Stimulated activated CD8-positive, alpha-beta memory T cell treated with anti-CD3 and anti-CD28 coated beads, Interleukin-4, amount 100 ng/mL, for 4 hours (primary cell): ENCODE results near the gene TRMT6.

Source experiments
- DNase-seq, 2 donors: peaks; one replicate each; pipeline ENCODE4 v3.0.0-alpha.2; 2020; ENCODE audit warnings: low read depth in 2 of 2, low spot score in 1 of 2

The TRMT6 gene

DNA sequence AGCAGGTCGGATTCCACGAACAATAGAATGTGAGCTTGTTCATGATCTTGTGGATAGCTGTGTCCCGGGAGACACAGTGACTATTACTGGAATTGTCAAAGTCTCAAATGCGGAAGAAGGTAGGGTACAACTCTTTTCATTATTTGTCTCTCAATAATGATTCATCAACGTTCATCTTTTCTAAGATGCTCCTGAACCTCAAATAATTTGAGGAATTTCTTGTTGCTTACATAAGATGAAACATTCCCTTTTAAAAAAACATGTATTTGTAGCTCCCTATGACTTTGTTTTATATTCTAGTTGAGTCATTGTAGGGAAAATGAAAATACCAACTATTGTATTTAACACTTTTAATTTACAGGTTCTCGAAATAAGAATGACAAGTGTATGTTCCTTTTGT is 17.1 kb upstream of the TRMT6 start:
- no peak for DNase-seq

- DNase-seq: no peak
Observed at GRCh38 chr20:5949943-5950270, 426 bp downstream of the TRMT6 start.

- DNase-seq: no peak
Observed at GRCh38 chr20:5947276-5947675, 3.1 kb downstream of the TRMT6 start.

- no peak for DNase-seq
Observed at GRCh38 chr20:5945963-5946362, 4.4 kb downstream of the TRMT6 start.

DNA sequence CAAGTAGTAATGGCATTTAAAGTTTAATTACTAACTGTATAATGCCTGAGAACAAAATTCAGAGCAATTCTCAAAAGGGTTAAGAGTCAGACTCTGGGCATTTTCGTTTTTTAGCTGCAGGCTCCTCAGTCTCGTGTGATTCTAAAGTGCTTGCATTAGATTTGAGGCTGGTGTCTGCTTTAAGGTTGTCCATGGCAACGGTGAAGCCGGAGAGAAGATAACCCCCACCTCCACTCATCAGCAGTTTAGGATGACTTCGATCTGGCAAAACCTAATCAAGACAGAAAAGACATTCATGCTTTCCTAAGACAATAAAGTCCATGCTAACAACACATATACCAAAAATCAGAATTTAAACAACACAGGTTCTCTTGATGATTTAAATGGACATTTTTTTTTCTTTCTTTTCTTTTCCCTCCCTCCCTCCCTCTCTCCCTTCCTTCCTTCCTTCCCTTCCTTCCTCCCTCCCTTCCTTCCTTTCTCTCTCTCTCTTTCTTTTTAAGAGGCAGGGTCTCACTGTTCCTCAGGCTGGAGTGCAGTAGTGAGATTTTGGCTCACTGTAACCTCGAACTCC is 11.8 kb downstream of the TRMT6 start:
- no peak for DNase-seq

DNA sequence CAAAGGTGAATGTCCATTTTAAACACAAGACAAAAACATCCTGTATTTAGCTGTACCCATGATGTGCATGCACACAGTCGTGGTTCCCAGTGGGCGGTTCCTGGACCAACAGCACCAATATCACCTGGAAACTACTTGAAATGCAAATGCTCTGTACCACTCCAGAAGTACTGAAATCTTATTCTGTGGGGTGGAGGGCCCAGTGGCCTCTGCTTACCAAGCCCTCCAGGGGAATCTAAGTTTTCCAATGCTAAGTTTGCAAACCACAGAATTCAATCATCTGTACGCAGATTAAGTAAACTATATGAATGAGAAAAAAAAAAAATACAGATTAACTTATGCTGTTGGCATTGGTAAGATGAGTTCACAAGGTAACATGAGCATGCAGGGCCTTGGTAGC is 14.1 kb downstream of the TRMT6 start:
- DNase-seq: no peak

GRCh38 chr20:5935384-5935783 is 14.9 kb downstream of the TRMT6 start:
- no peak for DNase-seq

- DNase-seq: no peak
Observed at GRCh38 chr20:5933802-5934436, 16.4 kb downstream of the TRMT6 start.

DNA sequence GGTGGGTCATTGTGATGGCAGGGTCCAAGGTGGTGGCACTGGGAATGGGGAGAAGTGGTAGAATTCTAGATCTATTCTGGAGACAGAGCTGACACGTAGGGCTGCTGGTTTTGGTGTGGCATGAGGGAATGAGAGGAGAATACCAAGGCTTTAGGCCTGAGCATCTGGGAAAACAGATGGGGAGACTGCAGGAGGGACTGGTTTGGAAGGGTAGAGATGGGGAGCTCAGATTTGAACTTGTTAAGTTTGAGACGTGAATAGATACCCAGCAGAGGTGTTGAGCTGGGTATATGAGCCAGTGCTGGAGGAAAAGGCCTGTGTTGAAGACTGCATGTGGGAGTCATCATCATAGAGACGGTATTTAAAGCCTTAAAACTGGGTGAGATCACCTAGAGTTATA is 17.5 kb downstream of the TRMT6 start:
- DNase-seq: no peak

DNA sequence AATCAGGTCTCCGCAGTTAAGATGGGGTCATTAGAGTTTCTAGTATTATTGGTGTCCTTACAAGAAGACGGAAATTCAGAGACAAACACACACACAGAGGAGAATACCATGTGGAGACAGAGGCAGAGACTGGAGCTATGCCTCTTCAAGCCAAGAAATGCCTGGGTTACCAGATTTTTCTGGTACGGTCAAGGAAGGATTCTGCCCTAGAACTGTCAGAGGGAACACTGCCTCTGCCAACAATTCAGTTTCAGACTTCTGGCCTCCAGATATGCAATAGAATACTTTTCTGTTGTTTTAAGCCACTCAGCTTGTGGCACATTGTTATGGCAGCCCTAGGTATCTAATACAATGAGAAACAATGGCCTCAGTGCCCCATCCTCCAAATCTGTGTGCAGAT is 18.9 kb downstream of the TRMT6 start:
- DNase-seq: no peak

DNA sequence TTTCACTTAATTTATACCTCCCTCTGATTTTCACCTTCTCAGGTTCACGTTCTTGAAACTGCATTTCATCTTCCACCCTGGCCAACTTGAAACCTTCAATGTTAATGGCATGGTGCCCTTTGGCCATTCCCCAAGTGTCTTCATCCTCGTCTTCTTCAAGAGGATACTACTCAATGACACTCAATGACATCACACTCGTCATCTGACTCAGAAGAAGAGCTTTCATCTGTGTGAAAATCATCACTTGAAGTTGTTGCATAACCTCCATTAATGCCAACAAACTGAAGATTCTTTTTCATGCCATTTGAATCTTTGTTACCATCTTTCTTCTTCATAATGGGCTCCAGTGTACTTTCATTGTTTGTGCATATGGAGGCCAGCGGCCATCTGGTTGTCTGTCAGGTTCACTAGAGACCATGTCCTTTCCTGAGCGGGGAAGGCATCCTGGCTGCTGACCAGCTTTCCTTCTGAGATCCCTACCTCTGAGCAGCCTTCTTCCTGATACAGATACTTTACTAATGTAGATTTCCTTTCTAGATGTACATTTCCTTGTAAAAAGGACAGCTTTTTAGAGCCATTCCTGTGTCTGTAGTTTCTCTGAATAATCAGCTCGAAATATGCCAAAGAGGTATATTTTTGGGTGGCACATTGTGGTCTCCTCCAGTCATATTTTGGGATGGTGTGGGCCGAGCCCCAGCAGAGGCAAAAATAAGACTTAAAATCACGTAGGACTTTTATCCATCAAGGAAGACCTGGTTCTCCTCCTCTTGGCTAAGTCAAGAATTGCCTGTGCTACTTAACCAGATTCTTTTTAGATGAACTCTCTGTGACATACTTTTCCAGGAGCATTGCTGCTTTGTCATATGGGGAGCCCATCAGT is 21.3 kb downstream of the TRMT6 start:
- DNase-seq: no peak

- no peak for DNase-seq
Observed at GRCh38 chr20:5927749-5928462, 22.4 kb downstream of the TRMT6 start.

DNA sequence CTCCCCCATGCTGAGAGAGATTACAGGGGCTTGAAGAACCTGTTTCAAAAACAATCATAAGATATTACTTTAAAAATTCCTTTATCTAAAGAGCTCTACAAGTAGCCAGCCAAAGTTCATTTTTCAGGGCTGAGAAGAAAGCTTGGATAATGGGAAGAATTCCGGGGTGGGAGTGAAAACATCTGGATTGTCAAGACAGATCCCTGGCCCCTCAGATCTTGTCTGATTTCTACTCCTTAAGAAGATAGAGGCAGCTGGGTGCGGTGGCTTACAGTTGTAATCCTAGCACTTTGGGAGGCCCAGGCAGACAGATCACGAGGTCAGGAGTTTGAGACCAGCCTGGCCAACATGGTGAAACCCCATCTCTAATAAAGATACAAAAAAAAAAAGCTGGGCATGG is 24.8 kb downstream of the TRMT6 start:
- no peak for DNase-seq

- DNase-seq: no peak
Observed at GRCh38 chr20:5923493-5923892, 26.8 kb downstream of the TRMT6 start.

GRCh38 chr20:5920581-5920980 is 29.8 kb downstream of the TRMT6 start:
- no peak for DNase-seq

DNA sequence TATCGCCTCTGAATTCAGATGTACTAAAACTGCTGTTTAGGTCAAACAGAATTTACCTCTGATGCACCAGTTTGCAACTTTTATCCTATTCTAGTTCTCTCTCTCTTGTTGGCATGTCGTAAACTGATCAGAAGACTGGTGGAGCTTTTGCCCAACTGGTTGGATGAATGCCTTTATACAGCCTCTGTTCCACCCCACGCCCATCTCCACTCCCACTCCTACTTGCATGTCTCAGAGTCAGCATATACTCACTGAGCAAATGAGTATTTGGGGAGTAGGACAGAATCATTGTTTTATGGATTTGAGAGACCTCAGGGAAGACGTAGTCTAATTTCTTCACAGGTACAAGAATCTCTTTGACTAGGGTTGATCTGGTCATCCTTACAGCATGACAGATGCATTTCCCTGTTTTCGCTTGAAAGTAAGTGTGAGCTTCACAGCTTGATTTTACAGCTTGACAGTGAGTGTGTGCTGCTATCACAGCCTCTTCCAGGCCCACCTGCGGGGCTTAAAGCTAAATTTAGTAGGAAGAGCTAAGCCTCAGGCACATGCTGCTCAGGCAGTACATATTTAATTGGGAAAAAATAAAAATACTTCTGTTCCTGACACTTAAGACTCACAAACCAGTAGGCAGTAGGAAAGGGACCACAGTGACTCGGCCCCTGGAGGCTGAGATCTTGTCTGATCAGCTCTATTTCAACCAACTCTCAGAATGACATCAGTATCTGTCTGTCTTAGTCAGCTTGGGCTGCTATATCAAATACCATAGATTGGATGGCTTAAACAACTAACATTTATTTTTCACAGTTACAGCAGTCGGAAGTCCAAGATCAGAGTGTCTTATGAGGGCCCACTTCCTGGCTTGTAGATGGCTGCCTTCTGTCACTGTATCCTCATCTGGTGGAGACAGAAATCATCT is 30.4 kb downstream of the TRMT6 start:
- DNase-seq: no peak

DNA sequence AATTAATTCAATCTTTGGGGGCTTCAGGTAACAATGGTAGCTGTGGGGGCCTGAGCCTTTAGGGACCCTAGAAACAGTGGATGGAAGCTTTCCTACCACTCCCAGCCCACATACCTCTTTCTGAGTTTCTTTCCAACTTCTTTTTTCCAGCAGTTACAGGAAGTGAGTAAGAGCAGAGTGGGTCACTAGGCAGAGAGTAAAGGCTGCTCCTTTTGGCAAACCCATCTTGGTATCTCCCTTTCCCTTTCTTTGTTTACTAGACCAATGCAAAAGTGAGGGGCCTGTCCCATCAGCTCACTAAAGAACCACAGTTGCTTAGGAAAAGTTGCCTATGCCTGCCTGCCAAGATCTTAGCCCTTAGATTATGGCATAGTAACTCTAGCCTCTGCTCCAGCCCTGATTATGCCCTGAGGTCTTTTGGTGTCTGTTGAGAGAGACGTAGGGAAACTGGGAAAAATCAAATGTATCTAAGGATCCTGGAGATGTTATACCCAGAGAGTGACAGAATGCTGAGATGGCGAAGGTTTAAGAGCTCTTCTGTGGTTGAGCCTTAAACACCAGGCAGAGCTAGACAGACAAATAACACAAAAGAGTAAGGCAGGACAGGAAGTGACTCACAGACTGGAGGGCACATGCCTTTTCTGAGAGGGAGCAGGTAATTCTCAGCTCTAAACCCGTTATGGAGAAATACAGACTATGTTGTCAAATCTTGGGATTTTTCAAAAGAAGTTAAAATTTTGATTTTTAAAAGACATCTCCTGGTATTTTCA is 31.3 kb downstream of the TRMT6 start:
- no peak for DNase-seq

DNA sequence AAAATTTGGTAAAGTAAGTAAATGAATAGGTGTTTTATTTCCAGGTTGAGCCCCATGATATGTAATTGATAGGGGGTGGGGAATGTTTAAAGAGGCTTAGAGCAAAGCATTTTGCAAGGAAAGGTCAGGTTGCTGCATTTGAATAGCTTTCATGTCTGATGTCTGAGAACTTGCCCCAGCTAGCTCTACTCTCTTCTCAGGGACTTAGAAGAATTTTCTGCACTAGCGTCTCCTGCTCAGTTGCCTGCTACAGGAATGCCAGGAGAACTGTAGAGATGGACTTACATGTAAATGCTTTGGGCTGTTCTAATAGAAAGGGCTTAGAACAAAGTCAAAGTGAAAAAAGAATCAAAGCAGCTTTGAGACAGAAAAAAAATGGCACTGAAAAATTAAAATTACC is 35.5 kb downstream of the TRMT6 start:
- DNase-seq: no peak

DNA sequence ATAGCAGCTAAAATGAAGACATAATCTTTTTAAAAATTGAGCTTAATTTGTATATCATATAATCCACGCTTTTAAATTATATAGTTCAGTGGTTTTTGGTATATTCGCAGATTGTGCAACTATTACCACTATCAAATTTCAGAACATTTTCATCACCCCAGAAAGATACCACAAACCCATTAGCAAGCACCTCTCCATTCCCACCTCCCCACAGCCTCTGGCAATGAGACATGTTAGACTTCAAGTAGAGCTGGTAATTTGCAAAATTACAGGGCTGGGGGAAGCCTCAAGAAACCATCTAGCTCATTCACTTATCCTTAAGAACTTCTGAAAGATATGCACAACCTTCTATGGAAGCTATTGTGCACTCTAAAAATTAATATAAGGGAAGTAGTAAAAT is 37.2 kb downstream of the TRMT6 start:
- no peak for DNase-seq

DNA sequence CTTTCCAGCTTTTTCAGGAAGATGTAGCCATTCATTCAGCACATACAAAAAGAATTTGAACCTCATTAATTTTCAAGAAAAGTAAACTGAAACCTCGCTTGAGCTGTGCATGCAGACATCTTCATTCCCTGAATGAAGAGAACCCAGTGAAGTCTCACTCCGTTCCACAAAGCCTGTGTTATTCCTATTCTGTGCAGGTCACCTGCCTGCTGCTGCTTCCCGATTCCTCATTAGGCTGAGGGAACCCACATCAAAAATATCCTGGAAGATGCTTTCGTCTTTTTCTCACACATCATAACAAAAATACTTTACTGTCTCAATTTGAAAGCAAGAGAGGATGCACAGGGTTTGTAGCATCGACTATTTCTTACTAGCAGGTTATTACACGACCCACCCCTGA is 40.1 kb downstream of the TRMT6 start:
- no peak for DNase-seq
